Activated B cell treated with CpG ODN at 0.5 μM for 24 hours (primary cell): ENCODE measurements around the gene KCTD5. TPM values are rescaled to one million over a fixed set of nuclear protein-coding genes. Genes with fewer than 3 reads are reported as not detected.

Experiments used
- ATAC-seq: fragments of 200-7000 bp; cut with Tn5 transposase; one replicate; pipeline ENCODE4 v1.10.0; 2021; ENCODE audit warnings: low read depth, mild to moderate bottlenecking, moderate library complexity
- CTCF ChIA-PET: fragments of 350-600 bp; sonication (Branson Sonifier 250); formaldehyde crosslinking; loops from one replicate; lab custom pipeline; 2021; ENCODE audit warnings: antibody characterized with exemption; lab: Charles Lee
- POLR2A ChIA-PET: fragments of 350-600 bp; sonication (Branson Sonifier 250); formaldehyde crosslinking; loops from one replicate; lab custom pipeline; 2021; ENCODE audit warnings: antibody characterized with exemption; lab: Charles Lee
- DNase-seq: peaks from one replicate; pipeline ENCODE4 v3.0.0; 2022
- H3K27ac Mint-ChIP-seq: one replicate; pipeline ENCODE4 v1.8.0; 2020; ENCODE audit warnings: mixed read lengths
- H3K27me3 Mint-ChIP-seq: one replicate; pipeline ENCODE4 v1.8.0; 2021; ENCODE audit warnings: mixed read lengths
- H3K36me3 Mint-ChIP-seq: one replicate; pipeline ENCODE4 v1.8.0; 2021; ENCODE audit warnings: low read depth, mixed read lengths
- H3K4me1 Mint-ChIP-seq: one replicate; pipeline ENCODE4 v1.8.0; 2021; ENCODE audit warnings: mixed read lengths
- H3K4me3 Mint-ChIP-seq: one replicate; pipeline ENCODE4 v1.8.0; 2020; ENCODE audit warnings: mild to moderate bottlenecking, mixed read lengths
- H3K9me3 Mint-ChIP-seq: one replicate; pipeline ENCODE4 v1.8.0; 2020; ENCODE audit warnings: mixed read lengths
- intact Hi-C: fragments of 100-400 bp; cut with micrococcal nuclease; formaldehyde crosslinking; loops from one replicate; pipeline ENCODE4 v1.15.1; 2024
- total RNA-seq: library from RNA; stranded (reverse); gene quantifications from 2 replicates; pipeline ENCODE4 v1.2.3, GENCODE V29; 2022
- TF ChIP-seq, protein P1 (sequence below): fragments of 200-600 bp; IDR thresholded peaks from one replicate; pipeline ENCODE4 v1.8.0; 2022; ENCODE audit warnings: antibody characterized with exemption, mild to moderate bottlenecking

Gene KCTD5
- total RNA-seq, 1 donor from 2014 or later = 30.3 TPM

DNA sequence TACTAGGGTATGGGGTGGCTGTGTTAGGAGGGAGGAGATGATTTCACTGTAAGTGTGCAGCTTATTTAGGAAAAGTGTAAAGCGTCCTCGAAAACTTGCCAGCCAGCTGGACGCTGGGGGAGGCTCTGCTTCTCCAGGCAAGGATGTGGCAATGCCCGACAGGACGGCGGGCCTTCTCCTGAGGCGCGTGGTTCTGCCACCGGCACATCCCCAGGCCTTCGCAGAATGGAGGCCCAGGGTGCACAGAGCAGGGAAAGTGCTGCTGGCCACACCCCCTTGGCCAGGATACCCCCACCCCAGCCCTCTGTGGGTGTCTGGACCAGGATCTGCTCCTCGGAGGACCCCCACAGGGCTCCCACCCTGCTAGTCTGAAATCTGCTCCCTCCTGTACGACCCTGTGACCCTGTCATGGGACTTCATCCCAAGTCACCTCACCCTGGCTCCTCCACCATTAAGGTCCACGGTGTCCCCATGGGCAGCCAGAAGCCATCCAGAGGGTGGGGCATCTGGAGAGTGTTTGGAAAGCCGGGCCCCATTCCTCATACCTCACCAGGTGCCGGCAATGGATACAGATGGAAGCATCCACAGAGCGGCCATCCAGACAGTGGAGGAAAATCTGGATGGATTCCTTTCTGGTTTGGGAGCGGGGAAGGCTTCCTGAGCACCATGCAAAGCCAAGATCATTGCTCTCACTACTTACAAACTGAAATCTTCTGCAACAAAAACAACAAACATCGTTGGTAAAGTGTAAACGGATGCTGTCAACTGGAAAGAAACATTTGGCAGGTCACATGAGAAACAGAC is 60.9 kb downstream of the KCTD5 start:
- Mint-ChIP-seq H3K27ac (no peak overlapping the region), H3K4me3 (no peak overlapping the region), H3K36me3 (no peaks in the 10 kb centered on the region), H3K27me3 (no peaks in the 10 kb centered on the region), H3K4me1 (no peaks in the 10 kb centered on the region), H3K9me3 (no peaks in the 10 kb centered on the region)
- ChIA-PET CTCF (no interaction called here), POLR2A (no interaction called here)
- TF ChIP-seq, protein P1, sequence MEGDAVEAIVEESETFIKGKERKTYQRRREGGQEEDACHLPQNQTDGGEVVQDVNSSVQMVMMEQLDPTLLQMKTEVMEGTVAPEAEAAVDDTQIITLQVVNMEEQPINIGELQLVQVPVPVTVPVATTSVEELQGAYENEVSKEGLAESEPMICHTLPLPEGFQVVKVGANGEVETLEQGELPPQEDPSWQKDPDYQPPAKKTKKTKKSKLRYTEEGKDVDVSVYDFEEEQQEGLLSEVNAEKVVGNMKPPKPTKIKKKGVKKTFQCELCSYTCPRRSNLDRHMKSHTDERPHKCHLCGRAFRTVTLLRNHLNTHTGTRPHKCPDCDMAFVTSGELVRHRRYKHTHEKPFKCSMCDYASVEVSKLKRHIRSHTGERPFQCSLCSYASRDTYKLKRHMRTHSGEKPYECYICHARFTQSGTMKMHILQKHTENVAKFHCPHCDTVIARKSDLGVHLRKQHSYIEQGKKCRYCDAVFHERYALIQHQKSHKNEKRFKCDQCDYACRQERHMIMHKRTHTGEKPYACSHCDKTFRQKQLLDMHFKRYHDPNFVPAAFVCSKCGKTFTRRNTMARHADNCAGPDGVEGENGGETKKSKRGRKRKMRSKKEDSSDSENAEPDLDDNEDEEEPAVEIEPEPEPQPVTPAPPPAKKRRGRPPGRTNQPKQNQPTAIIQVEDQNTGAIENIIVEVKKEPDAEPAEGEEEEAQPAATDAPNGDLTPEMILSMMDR = no peak
- intact Hi-C loops = no loop called here
- DNase-seq = no peak
- no peak for ATAC-seq

DNA sequence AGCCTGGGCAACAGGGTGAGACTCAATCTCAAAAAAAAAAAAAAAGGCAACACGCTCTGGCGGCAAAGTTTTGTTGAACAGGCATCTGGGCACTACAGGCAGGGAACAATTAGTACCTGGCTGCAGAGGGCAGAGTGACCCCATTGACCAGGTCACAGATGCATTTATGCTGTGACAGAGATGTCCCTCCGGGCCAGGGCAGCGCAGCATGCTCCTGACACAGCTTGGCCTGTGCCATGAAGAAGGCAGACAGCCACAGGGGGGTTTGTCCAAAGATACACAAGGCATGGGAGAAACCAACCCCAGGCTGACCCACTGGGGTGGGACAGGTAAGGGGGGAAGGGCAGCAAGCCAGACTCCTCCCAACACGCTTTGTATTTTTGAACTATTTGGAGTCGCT is 62.4 kb downstream of the KCTD5 start:
- no peak overlapping the region for H3K4me3 Mint-ChIP-seq
- H3K27me3 Mint-ChIP-seq = no peaks in the 10 kb centered on the region
- CTCF ChIA-PET = no interaction called here
- intact Hi-C loops = no loop called here
- no peak overlapping the region for H3K27ac Mint-ChIP-seq
- H3K4me1 Mint-ChIP-seq = no peaks in the 10 kb centered on the region
- TF ChIP-seq, protein P1 = no peak
- POLR2A ChIA-PET = no interaction called here
- no peaks in the 10 kb centered on the region for H3K36me3 Mint-ChIP-seq
- DNase-seq = no peak
- H3K9me3 Mint-ChIP-seq = no peaks in the 10 kb centered on the region
- no peak for ATAC-seq

DNA sequence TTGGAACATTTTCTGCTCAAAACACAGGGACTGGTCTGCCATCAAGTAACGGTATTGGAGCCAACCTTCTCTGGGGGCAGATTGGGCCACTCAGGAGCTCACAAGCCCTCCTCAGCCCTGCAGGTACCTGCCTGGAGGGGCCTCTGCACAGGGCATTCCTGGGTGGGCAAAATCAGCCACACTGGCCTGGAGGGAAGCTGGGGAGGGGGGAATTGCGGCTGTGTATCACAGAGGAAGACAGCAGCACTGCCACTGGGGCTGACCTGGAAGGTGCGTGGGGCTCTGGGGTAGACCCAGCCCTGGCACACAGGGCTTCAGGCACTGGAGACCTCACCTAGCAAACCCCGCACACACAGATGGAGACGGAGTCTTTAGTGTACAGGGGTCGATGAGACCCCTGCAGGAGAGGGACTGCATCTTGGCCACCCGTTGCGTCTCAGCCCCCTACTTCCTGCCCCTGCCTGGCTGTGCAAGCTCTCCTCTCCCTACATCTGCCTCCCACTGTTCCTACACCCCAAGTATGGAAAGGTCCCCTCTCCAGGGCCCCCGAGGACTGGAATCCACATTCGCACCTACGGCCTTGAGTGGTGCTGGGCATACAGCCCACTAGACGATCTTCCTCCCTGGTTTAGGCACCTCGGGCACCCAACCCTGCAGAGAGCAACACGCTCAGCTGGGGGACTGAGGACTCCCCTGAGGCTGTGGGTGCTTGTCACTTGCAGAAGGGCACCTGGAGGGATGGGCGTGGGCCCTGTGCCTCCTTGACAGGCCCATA is 63.0 kb downstream of the KCTD5 start:
- no peaks in the 10 kb centered on the region for H3K27me3 Mint-ChIP-seq
- no peak overlapping the region for H3K4me3 Mint-ChIP-seq
- no peaks in the 10 kb centered on the region for H3K36me3 Mint-ChIP-seq
- H3K27ac Mint-ChIP-seq = no peak overlapping the region
- DNase-seq (no peak), ATAC-seq (no peak)
- intact Hi-C loops = no loop called here
- ChIA-PET CTCF (no interaction called here), POLR2A (interaction anchor here (1.1 kb wide), 1 partner anchor 63 kb away, joined by 3 read pairs; the partner anchor contains the start of gene KCTD5)
- no peaks in the 10 kb centered on the region for H3K4me1 Mint-ChIP-seq
- TF ChIP-seq, protein P1 = no peak
- H3K9me3 Mint-ChIP-seq = no peaks in the 10 kb centered on the region

DNA sequence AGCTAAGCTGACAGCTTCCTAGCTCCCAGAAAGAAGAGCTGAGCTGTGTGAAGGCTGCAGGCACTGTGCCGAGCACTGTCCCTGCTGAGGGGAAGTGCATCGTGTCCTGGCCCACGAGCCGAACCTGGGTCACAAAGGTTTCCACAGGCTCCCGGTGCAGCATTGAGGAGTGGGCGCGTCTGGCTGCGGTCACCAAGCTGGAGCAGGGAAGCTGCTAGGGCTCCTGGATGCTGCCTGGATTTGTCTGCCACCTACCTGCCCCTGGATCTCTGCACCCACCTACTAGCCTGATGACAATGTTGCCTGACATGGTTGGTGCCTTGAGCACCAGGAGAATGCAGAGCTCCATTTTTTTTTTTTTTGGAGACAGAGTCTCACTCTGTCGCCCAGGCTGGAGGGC is 63.6 kb downstream of the KCTD5 start:
- DNase-seq (no peak), ATAC-seq (no peak)
- Mint-ChIP-seq H3K36me3 (no peaks in the 10 kb centered on the region), H3K27ac (no peak overlapping the region), H3K4me3 (no peak overlapping the region), H3K27me3 (no peaks in the 10 kb centered on the region), H3K4me1 (peaks cover 4% of the 10 kb centered on the region), H3K9me3 (no peaks in the 10 kb centered on the region)
- ChIA-PET POLR2A (interaction anchor here (1.1 kb wide), 1 partner anchor 64 kb away, joined by 3 read pairs; the partner anchor contains the start of gene KCTD5), CTCF (no interaction called here)
- intact Hi-C loops = no loop called here
- TF ChIP-seq, protein P1 = no peak
